Body of pancreas (tissue), 4 donors: ENCODE measurements around the gene DEPDC5.

ENCODE experiments used
- CTCF ChIP-seq, 7 experiments: fragments of 450-650 bp in 4 of 7; fragments of 200-600 bp in 3 of 7; sonication (generic) in 3 of 7; IDR thresholded peaks; one replicate each; pipeline ENCODE4 v1.5.1; 2016 to 2019; ENCODE audit warnings: antibody characterized with exemption in 7 of 7
- POLR2A ChIP-seq, 3 donors: fragments of 450-650 bp; IDR thresholded peaks; one replicate each; pipeline ENCODE4 v1.6.1; 2016; ENCODE audit warnings: antibody characterized with exemption in 3 of 3, mild to moderate bottlenecking in 2 of 3

GRCh38 chr22:31726692-31727091 lies 27.1 kb upstream of the DEPDC5 start:
- TF ChIP-seq CTCF (IDR thresholded peaks at IDR 0.05) (no peak), POLR2A (IDR thresholded peaks at IDR 0.05) (no peak)
